ENCODE measurements around the gene KCNJ6.

The KCNJ6 gene

DNA sequence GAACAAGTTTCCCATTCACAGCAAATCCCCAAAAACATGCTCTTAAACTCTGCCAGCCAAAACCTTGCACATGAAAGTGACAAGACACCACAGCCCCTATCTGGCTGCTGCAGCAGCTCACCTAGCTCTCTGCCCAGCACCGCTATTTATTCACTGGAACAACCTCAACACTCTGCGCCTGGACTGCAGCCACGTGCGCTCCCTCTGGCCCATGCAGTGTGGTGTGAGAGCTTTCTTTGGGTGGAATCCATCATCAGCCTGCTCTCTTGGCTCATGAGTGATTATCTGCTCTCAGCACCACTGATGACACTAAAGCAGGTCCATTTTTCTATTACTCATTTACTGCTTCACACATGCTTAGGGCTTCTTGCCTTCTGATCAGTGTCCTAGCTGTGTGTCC lies 11.4 kb downstream of the KCNJ6 start:
- no peak overlapping the region for H3K27ac ChIP-seq
- H3K36me3 ChIP-seq (replicated peaks), result no peaks in the 10 kb centered on the region
- in situ Hi-C loops (cut with HindIII; ENCODE audit: low pct_ligation_motif_present, low sequenced_read_pairs), result no loop called here
- peaks cover 4% of the 10 kb centered on the region for H3K27me3 ChIP-seq (replicated peaks)
- no peak overlapping the region for H3K4me3 ChIP-seq (ENCODE audit: low read depth, low read length)
- TF ChIP-seq, protein P1, sequence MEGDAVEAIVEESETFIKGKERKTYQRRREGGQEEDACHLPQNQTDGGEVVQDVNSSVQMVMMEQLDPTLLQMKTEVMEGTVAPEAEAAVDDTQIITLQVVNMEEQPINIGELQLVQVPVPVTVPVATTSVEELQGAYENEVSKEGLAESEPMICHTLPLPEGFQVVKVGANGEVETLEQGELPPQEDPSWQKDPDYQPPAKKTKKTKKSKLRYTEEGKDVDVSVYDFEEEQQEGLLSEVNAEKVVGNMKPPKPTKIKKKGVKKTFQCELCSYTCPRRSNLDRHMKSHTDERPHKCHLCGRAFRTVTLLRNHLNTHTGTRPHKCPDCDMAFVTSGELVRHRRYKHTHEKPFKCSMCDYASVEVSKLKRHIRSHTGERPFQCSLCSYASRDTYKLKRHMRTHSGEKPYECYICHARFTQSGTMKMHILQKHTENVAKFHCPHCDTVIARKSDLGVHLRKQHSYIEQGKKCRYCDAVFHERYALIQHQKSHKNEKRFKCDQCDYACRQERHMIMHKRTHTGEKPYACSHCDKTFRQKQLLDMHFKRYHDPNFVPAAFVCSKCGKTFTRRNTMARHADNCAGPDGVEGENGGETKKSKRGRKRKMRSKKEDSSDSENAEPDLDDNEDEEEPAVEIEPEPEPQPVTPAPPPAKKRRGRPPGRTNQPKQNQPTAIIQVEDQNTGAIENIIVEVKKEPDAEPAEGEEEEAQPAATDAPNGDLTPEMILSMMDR (IDR thresholded peaks at IDR 0.05; ENCODE audit: low read depth, low read length, missing control alignments), result no peak
- no peak for DNase-seq

DNA sequence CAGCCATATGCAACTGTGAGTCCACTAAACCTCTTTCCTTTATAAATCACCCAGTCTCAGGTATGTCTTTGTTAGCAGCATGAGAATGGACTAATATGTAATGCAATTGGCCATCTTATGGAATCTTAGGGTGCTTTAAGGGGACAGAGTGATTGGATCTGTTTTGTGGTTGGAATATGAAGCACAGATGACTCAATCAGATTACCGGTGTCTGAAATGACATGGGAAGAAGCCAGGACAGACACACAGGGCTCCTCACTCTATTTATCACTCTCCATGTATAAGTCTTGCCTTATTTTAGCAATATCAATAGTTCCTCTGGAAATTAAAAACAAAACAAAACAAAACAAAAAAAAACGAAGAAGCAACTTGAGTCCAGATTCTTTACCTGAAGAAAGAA lies 12.9 kb downstream of the KCNJ6 start:
- no peak overlapping the region for H3K4me3 ChIP-seq (ENCODE audit: low read depth, low read length)
- H3K27ac ChIP-seq, result no peak overlapping the region
- in situ Hi-C loops (cut with HindIII; ENCODE audit: low pct_ligation_motif_present, low sequenced_read_pairs), result no loop called here
- TF ChIP-seq, protein P1 (IDR thresholded peaks at IDR 0.05; ENCODE audit: low read depth, low read length, missing control alignments), result no peak
- H3K27me3 ChIP-seq (replicated peaks), result peaks cover 10% of the 10 kb centered on the region
- no peak for DNase-seq
- no peaks in the 10 kb centered on the region for H3K36me3 ChIP-seq (replicated peaks)

DNA sequence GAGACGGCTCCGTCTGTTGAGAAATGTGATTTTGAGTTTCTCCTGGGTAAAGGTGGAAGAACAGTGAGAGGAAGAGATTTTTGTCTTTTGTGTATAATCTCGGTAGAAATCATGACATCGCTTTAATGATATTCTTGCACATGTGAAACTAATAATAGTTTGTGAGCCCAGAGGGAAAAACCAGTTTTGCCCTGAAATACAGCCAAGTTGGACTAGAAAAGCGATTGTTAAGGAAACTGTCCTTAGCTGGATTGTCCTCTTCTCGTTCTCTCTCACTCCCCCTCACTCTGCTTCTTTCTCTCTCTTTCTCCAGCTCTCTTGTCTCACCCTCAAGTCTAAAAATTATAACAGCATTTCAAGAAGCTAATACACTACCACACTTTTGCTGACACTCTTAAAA lies 17.1 kb downstream of the KCNJ6 start:
- DNase-seq, result no peak
- Histone ChIP-seq H3K27ac (no peak overlapping the region), H3K36me3 (replicated peaks) (no peaks in the 10 kb centered on the region), H3K4me3 (ENCODE audit: low read depth, low read length) (no peak overlapping the region), H3K27me3 (replicated peaks) (peaks cover 10% of the 10 kb centered on the region)
- in situ Hi-C loops (cut with HindIII; ENCODE audit: low pct_ligation_motif_present, low sequenced_read_pairs), result no loop called here
- TF ChIP-seq, protein P1 (IDR thresholded peaks at IDR 0.05; ENCODE audit: low read depth, low read length, missing control alignments), result no peak

DNA sequence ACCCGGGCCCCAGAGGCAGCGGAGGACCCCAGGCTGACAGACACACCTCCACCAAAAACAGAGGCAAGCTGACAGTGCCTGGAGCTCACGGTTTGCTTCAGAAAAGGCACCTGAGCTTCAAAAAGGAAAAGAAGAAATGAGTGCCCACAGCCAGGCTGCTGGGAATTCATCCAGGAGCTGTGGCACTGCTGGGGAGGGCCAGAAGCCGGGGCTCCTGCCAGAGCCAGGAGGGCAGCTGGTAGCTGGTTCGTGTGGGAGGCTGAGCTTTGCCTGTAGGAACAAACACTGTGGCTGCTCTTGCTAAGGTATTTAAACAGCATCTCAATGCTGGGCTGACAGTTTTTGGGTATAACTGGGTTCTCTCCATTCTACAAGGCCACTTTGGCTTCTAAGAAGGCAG lies 19.5 kb downstream of the KCNJ6 start:
- Histone ChIP-seq H3K27me3 (replicated peaks) (peaks cover 10% of the 10 kb centered on the region), H3K27ac (no peak overlapping the region), H3K4me3 (ENCODE audit: low read depth, low read length) (no peak overlapping the region), H3K36me3 (replicated peaks) (no peaks in the 10 kb centered on the region)
- in situ Hi-C loops (cut with HindIII; ENCODE audit: low pct_ligation_motif_present, low sequenced_read_pairs), result no loop called here
- no peak for DNase-seq
- TF ChIP-seq, protein P1 (IDR thresholded peaks at IDR 0.05; ENCODE audit: low read depth, low read length, missing control alignments), result no peak

DNA sequence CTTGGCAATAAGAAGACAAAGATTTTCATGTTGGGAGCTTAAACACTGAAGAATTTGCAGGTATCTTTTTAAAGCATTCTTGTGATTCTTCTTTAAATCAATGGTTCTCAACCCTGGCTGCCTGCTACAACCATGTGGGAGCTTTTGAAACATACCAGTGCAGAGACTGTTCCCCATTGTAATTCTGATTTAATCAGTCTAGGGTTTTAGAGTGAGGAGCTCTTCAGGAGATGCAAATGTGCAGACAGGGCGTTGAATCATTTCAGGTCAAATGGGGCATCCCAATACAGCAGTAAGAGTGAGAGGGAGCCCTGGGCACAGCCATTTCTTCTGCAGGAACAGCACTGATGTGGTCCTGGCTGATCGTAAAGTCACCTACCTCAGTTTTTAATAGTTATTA lies 24.3 kb downstream of the KCNJ6 start:
- H3K4me3 ChIP-seq (ENCODE audit: low read depth, low read length), result no peak overlapping the region
- no peaks in the 10 kb centered on the region for H3K36me3 ChIP-seq (replicated peaks)
- TF ChIP-seq, protein P1 (IDR thresholded peaks at IDR 0.05; ENCODE audit: low read depth, low read length, missing control alignments), result no peak
- H3K27ac ChIP-seq, result no peak overlapping the region
- DNase-seq, result no peak
- no peaks in the 10 kb centered on the region for H3K27me3 ChIP-seq (replicated peaks)
- in situ Hi-C loops (cut with HindIII; ENCODE audit: low pct_ligation_motif_present, low sequenced_read_pairs), result no loop called here

DNA sequence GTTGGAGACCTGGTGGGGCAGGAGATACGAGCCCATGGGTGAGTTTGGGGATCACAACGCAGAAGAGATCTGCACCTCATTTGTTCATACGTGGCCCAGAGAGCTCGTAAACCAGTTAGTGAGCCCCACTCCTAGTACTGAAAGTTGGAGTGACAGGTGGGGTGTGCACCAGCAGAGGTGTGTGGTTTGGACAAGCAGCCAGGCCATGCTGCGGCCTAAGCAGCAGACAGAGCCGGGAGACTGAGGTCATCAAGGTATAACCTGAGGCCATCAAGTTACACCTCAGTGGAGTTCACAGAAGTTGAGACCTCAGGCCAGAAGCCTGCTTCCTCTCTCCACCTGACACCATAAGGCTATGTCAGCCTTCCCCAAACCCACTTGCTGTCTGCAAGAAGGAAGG lies 27.6 kb downstream of the KCNJ6 start:
- DNase-seq, result no peak
- Histone ChIP-seq H3K27ac (no peak overlapping the region), H3K27me3 (replicated peaks) (peaks cover 3% of the 10 kb centered on the region), H3K4me3 (ENCODE audit: low read depth, low read length) (no peak overlapping the region), H3K36me3 (replicated peaks) (no peaks in the 10 kb centered on the region)
- in situ Hi-C loops (cut with HindIII; ENCODE audit: low pct_ligation_motif_present, low sequenced_read_pairs), result no loop called here
- TF ChIP-seq, protein P1 (IDR thresholded peaks at IDR 0.05; ENCODE audit: low read depth, low read length, missing control alignments), result no peak
